HUES64 (cell line): ENCODE results near the gene FEM1A.
"Not testable (repeated sequence)": the region's sequence is repeated elsewhere in the genome, so short reads cannot be mapped to it uniquely, and the experiment has no call there.

Experiments
- H3K27ac ChIP-seq: 2 replicates; pipeline ENCODE4 v1.7.0; 2013; ENCODE audit warnings: low read depth, low read length, inconsistent platforms
- H3K27me3 ChIP-seq: 2 replicates; pipeline ENCODE4 v1.6.1; 2013; ENCODE audit warnings: mild to moderate bottlenecking, low read length; ENCODE audit not compliant: insufficient read depth
- H3K36me3 ChIP-seq: 2 replicates; pipeline ENCODE4 v1.6.1; 2013; ENCODE audit warnings: mild to moderate bottlenecking, low read length; ENCODE audit not compliant: insufficient read depth
- H3K4me1 ChIP-seq: 2 replicates; pipeline ENCODE4 v1.6.1; 2013; ENCODE audit warnings: mild to moderate bottlenecking, low read length, moderate library complexity; ENCODE audit not compliant: insufficient read depth
- H3K4me3 ChIP-seq: 2 replicates; pipeline ENCODE4 v1.5.1; 2013; ENCODE audit warnings: mild to moderate bottlenecking, low read length, moderate library complexity
- H3K9ac ChIP-seq: 2 replicates; pipeline ENCODE4 v1.6.1; 2013; ENCODE audit warnings: mild to moderate bottlenecking, low read depth, low read length
- H3K9me3 ChIP-seq: 2 replicates; pipeline ENCODE4 v1.6.1; 2013; ENCODE audit warnings: low read depth, low read length; ENCODE audit not compliant: insufficient read depth
- WGBS: fragments of 150-250, 120-280 bp; methylation state at CpG from one replicate; pipeline ENCODE4 v1.1.7; 2013; ENCODE audit warnings: missing lambda C conversion rate; 5-methylcytosine and 5-hydroxymethylcytosine counted together

Gene FEM1A

GRCh38 chr19:4800591-4801081 lies 9.1 kb downstream of the FEM1A start:
- H3K9me3 ChIP-seq: no peaks in the 10 kb centered on the region
- H3K36me3 ChIP-seq: peaks cover 10% of the 10 kb centered on the region; the same call in 1 of the 2 replicates
- H3K4me1 ChIP-seq: no peaks in the 10 kb centered on the region
- H3K4me3 ChIP-seq: no peak overlapping the region
- no peak overlapping the region for H3K27ac ChIP-seq
- WGBS: 81% methylated on average over 23 of the region's 23 CpGs
- H3K27me3 ChIP-seq: no peaks in the 10 kb centered on the region
- H3K9ac ChIP-seq: no peak overlapping the region

- Histone ChIP-seq H3K27ac (no peak overlapping the region), H3K36me3 (peaks cover 7% of the 10 kb centered on the region; the same call in 1 of the 2 replicates), H3K9me3 (no peaks in the 10 kb centered on the region), H3K4me1 (no peaks in the 10 kb centered on the region), H3K9ac (no peak overlapping the region), H3K27me3 (no peaks in the 10 kb centered on the region), H3K4me3 (no peak overlapping the region)
- 94% methylated on average over 2 of the region's 3 CpGs for WGBS
These were observed 9.6 kb downstream of the FEM1A start for GRCh38 chr19:4801085-4801619.

- no peaks in the 10 kb centered on the region for H3K9me3 ChIP-seq
- no peaks in the 10 kb centered on the region for H3K4me1 ChIP-seq
- H3K27ac ChIP-seq: no peak overlapping the region
- H3K9ac ChIP-seq: no peak overlapping the region
- H3K4me3 ChIP-seq: no peak overlapping the region
- 85% methylated on average over 7 of the region's 7 CpGs for WGBS
- no peaks in the 10 kb centered on the region for H3K27me3 ChIP-seq
- H3K36me3 ChIP-seq: no peaks in the 10 kb centered on the region
These were observed 11.2 kb downstream of the FEM1A start for GRCh38 chr19:4802711-4803110.

- no peaks in the 10 kb centered on the region for H3K27me3 ChIP-seq
- no peak overlapping the region for H3K9ac ChIP-seq
- no peak overlapping the region for H3K27ac ChIP-seq
- no peaks in the 10 kb centered on the region for H3K9me3 ChIP-seq
- WGBS: 53% methylated on average over 33 of the region's 33 CpGs
- no peaks in the 10 kb centered on the region for H3K4me1 ChIP-seq
- H3K36me3 ChIP-seq: no peaks in the 10 kb centered on the region
- no peak overlapping the region for H3K4me3 ChIP-seq
These were observed 12.5 kb downstream of the FEM1A start for GRCh38 chr19:4803736-4804695.

GRCh38 chr19:4805140-4805539 lies 13.6 kb downstream of the FEM1A start:
- H3K9ac ChIP-seq: not testable (repeated sequence)
- 94% methylated on average over 6 of the region's 6 CpGs for WGBS

GRCh38 chr19:4806384-4806783 lies 14.8 kb downstream of the FEM1A start:
- Histone ChIP-seq H3K4me1 (no peaks in the 10 kb centered on the region), H3K9me3 (no peaks in the 10 kb centered on the region), H3K36me3 (no peaks in the 10 kb centered on the region), H3K4me3 (no peak overlapping the region), H3K27me3 (no peaks in the 10 kb centered on the region), H3K9ac (no peak overlapping the region), H3K27ac (no peak overlapping the region)
- WGBS: 91% methylated on average over 6 of the region's 6 CpGs

More at GRCh38 chr19:4805140-4805539, 13.6 kb downstream of the FEM1A start:
- not testable (repeated sequence) for H3K36me3 ChIP-seq, H3K4me3 ChIP-seq, H3K9me3 ChIP-seq, H3K27ac ChIP-seq, H3K27me3 ChIP-seq, H3K4me1 ChIP-seq

- Histone ChIP-seq H3K9ac (no peak overlapping the region), H3K36me3 (no peaks in the 10 kb centered on the region), H3K9me3 (no peaks in the 10 kb centered on the region), H3K27me3 (no peaks in the 10 kb centered on the region), H3K4me1 (no peaks in the 10 kb centered on the region), H3K4me3 (no peak overlapping the region), H3K27ac (no peak overlapping the region)
- 94% methylated on average over 6 of the region's 6 CpGs for WGBS
These were observed 15.7 kb downstream of the FEM1A start for GRCh38 chr19:4807188-4807587.

- 0 out of 2 replicates have a peak, but pooled peaks cover 2% of the 10 kb centered on the region for H3K9me3 ChIP-seq
- no peaks in the 10 kb centered on the region for H3K4me1 ChIP-seq
- H3K9ac ChIP-seq: no peak overlapping the region
- 79% methylated on average over 12 of the region's 12 CpGs for WGBS
- no peak overlapping the region for H3K4me3 ChIP-seq
- H3K27me3 ChIP-seq: peaks cover 2% of the 10 kb centered on the region; the same call in 1 of the 2 replicates
- H3K27ac ChIP-seq: no peak overlapping the region
- H3K36me3 ChIP-seq: no peaks in the 10 kb centered on the region
These were observed 20.0 kb downstream of the FEM1A start for GRCh38 chr19:4811328-4812131.

GRCh38 chr19:4814625-4815425 lies 23.3 kb downstream of the FEM1A start:
- Histone ChIP-seq H3K36me3 (no peaks in the 10 kb centered on the region), H3K27ac (no peak overlapping the region), H3K9ac (no peak overlapping the region), H3K4me1 (no peaks in the 10 kb centered on the region), H3K4me3 (no peak overlapping the region), H3K9me3 (0 out of 2 replicates have a peak, but pooled peaks cover 2% of the 10 kb centered on the region), H3K27me3 (peaks cover 6% of the 10 kb centered on the region)
- 80% methylated on average over 7 of the region's 7 CpGs for WGBS

- H3K4me3 ChIP-seq: no peak overlapping the region
- 46% methylated on average over 26 of the region's 28 CpGs for WGBS
- no peak overlapping the region for H3K27ac ChIP-seq
- H3K9ac ChIP-seq: no peak overlapping the region
- 0 out of 2 replicates have a peak, but pooled peaks cover 2% of the 10 kb centered on the region for H3K9me3 ChIP-seq
- H3K4me1 ChIP-seq: no peaks in the 10 kb centered on the region
- peaks cover 6% of the 10 kb centered on the region for H3K27me3 ChIP-seq
- H3K36me3 ChIP-seq: no peaks in the 10 kb centered on the region
These were observed 24.1 kb downstream of the FEM1A start for GRCh38 chr19:4815426-4816201.
